ENCODE data around the gene HNRNPR.
"Not testable (repeated sequence)": the region's sequence is repeated elsewhere in the genome, so short reads cannot be mapped to it uniquely, and the experiment has no call there.

The HNRNPR gene

GRCh38 chr1:23380719-23381118 is 36.6 kb upstream of the HNRNPR start:
- Histone ChIP-seq H3K9me3 (ENCODE audit: control insufficient read depth, insufficient read depth, low read depth, low read length) (no peaks in the 10 kb centered on the region), H3K36me3 (ENCODE audit: control insufficient read depth in 2 of 2, insufficient read depth in 1 of 2, low read length in 2 of 2) (no peaks in the 10 kb centered on the region), H3K27ac (ENCODE audit: extremely low read depth, low read depth, low read length) (no peak overlapping the region), H3K4me1 (ENCODE audit: control insufficient read depth, insufficient read depth, low read length) (0 out of 2 replicates have a peak, but pooled peaks cover 2% of the 10 kb centered on the region), H3K4me3 (ENCODE audit: low read depth, low read length) (no peak overlapping the region)
- CTCF ChIA-PET, result interaction anchor here (2.1 kb wide), 1 partner anchor 23 kb away, joined by 8 read pairs; no protein-coding TSS in a partner anchor
- POLR2A ChIA-PET, result no interaction called here
- TF ChIP-seq ZNF600 (tag by site-specific recombination; IDR thresholded peaks at IDR 0.05), result 0 out of 2 replicates have a peak, but pooled peaks have one; percentile 38
- TF ChIP-seq ZNF521 (tag by site-specific recombination; IDR thresholded peaks at IDR 0.05), result no peak

- H3K4me1 ChIP-seq (ENCODE audit: control insufficient read depth, insufficient read depth, low read length); H3K36me3 ChIP-seq (ENCODE audit: control insufficient read depth in 2 of 2, insufficient read depth in 1 of 2, low read length in 2 of 2); H3K27ac ChIP-seq (ENCODE audit: extremely low read depth, low read depth, low read length); H3K9me3 ChIP-seq (ENCODE audit: control insufficient read depth, insufficient read depth, low read depth, low read length); CTCF ChIA-PET; H3K4me3 ChIP-seq (ENCODE audit: low read depth, low read length); POLR2A ChIA-PET: not testable (repeated sequence)
- TF ChIP-seq GLIS1 (tag by site-specific recombination; IDR thresholded peaks at IDR 0.05) (0 out of 2 replicates have a peak, but pooled peaks have one; percentile 10), SP7 (tag by site-specific recombination; IDR thresholded peaks at IDR 0.05) (peak; percentile 54; the same call in 1 of the 2 replicates)
Measured at GRCh38 chr1:23380236-23380635, 36.2 kb upstream of the HNRNPR start.

GRCh38 chr1:23376890-23377811 is 33.1 kb upstream of the HNRNPR start:
- Histone ChIP-seq H3K4me1 (ENCODE audit: control insufficient read depth, insufficient read depth, low read length) (0 out of 2 replicates have a peak, but pooled peaks cover 2% of the 10 kb centered on the region), H3K27ac (ENCODE audit: extremely low read depth, low read depth, low read length) (peak overlapping the region; percentile 70), H3K9me3 (ENCODE audit: control insufficient read depth, insufficient read depth, low read depth, low read length) (no peaks in the 10 kb centered on the region), H3K4me3 (ENCODE audit: low read depth, low read length) (no peak overlapping the region), H3K36me3 (ENCODE audit: control insufficient read depth in 2 of 2, insufficient read depth in 1 of 2, low read length in 2 of 2) (peaks cover 0 to under 1% of the 10 kb centered on the region in 2 experiments; a peak in 1 of 3 replicates)
- POLR2A ChIA-PET, result interaction anchor here (0.7 to 1.9 kb wide), 3 partner anchors 9 to 63 kb away, joined by 3 to 12 read pairs (median 4); partner anchors contain the start of gene HNRNPR
- CTCF ChIA-PET, result interaction anchor here (0.6 to 1.6 kb wide), 4 partner anchors 26 to 162 kb away, joined by 3 to 4 read pairs (median 4); no protein-coding TSS in a partner anchor
- TF ChIP-seq ZNF560 (tag by site-specific recombination; IDR thresholded peaks at IDR 0.05; ENCODE audit: borderline replicate concordance) (no peak), ZNF133 (tag by site-specific recombination; IDR thresholded peaks at IDR 0.05) (no peak), ZFP69B (tag by site-specific recombination; IDR thresholded peaks at IDR 0.05) (peak; percentile 4; the same call in 1 of the 2 replicates), ZNF394 (tag by site-specific recombination; IDR thresholded peaks at IDR 0.05; ENCODE audit: borderline replicate concordance) (no peak), ZBTB1 (tag by site-specific recombination; IDR thresholded peaks at IDR 0.05) (no peak), ZNF335 (tag by site-specific recombination; conservative IDR thresholded peaks at IDR 0.05) (no peak), ZNF521 (tag by site-specific recombination; IDR thresholded peaks at IDR 0.05) (no peak), ZNF366 (tag by site-specific recombination; conservative IDR thresholded peaks at IDR 0.05) (peak; percentile 29), ZNF148 (tag by site-specific recombination; IDR thresholded peaks at IDR 0.05; ENCODE audit: borderline replicate concordance) (no peak), ZNF544 (tag by site-specific recombination; IDR thresholded peaks at IDR 0.05) (no peak), INSM2 (tag by site-specific recombination; IDR thresholded peaks at IDR 0.05) (peak; percentile 48; the same call in 1 of the 2 replicates), ZBTB26 (tag by site-specific recombination; optimal IDR thresholded peaks at IDR 0.05) (no peak), ZNF37A (tag by site-specific recombination; IDR thresholded peaks at IDR 0.05) (no peak), PBX3 (CRISPR knock-in tag; IDR thresholded peaks at IDR 0.05) (no peak), ZNF623 (tag by site-specific recombination; IDR thresholded peaks at IDR 0.05) (no peak), ZNF747 (tag by site-specific recombination; IDR thresholded peaks at IDR 0.05) (no peak), ZNF629 (tag by site-specific recombination; IDR thresholded peaks at IDR 0.05) (peak; percentile 73; the same call in 1 of the 2 replicates), ZNF701 (tag by site-specific recombination; IDR thresholded peaks at IDR 0.05) (0 out of 2 replicates have a peak, but pooled peaks have one; percentile 23), SCRT2 (tag by site-specific recombination; IDR thresholded peaks at IDR 0.05) (peak; percentile 75), ZEB2 (tag by site-specific recombination; IDR thresholded peaks at IDR 0.05) (0 out of 2 replicates have a peak, but pooled peaks have one; percentile 37)
